SK-N-DZ (cell line): ENCODE results near the gene SEMA6D.
A peak's percentile ranks its signal among the peaks of the same experiment; 100 is the strongest.

Source experiments
- DNase-seq: peaks from one replicate; pipeline ENCODE4 v3.0.0-alpha.2; 2015; ENCODE audit warnings: low spot score

Gene SEMA6D

GRCh38 chr15:47787875-47788274 is 70.6 kb downstream of the SEMA6D start:
- DNase-seq, result peak; percentile 69

GRCh38 chr15:47788685-47789084 is 71.4 kb downstream of the SEMA6D start:
- DNase-seq, result no peak

- no peak for DNase-seq
Measured at GRCh38 chr15:47791161-47791560, 73.9 kb downstream of the SEMA6D start.

- no peak for DNase-seq
Measured at GRCh38 chr15:47792231-47792630, 74.9 kb downstream of the SEMA6D start.

GRCh38 chr15:47794252-47794914 is 77.1 kb downstream of the SEMA6D start:
- no peak for DNase-seq

GRCh38 chr15:47795864-47796263 is 78.6 kb downstream of the SEMA6D start:
- no peak for DNase-seq

- no peak for DNase-seq
Measured at GRCh38 chr15:47796339-47796738, 79.0 kb downstream of the SEMA6D start.

GRCh38 chr15:47796830-47797229 is 79.5 kb downstream of the SEMA6D start:
- DNase-seq, result no peak

GRCh38 chr15:47801522-47801921 is 84.2 kb downstream of the SEMA6D start:
- DNase-seq, result no peak

- DNase-seq, result no peak
Measured at GRCh38 chr15:47802216-47802615, 84.9 kb downstream of the SEMA6D start.

GRCh38 chr15:47803767-47804166 is 86.5 kb downstream of the SEMA6D start:
- DNase-seq, result no peak

- no peak for DNase-seq
Measured at GRCh38 chr15:47804733-47805132, 87.4 kb downstream of the SEMA6D start.

GRCh38 chr15:47806008-47806407 is 88.7 kb downstream of the SEMA6D start:
- DNase-seq, result peak; percentile 81

- no peak for DNase-seq
Measured at GRCh38 chr15:47811172-47811571, 93.9 kb downstream of the SEMA6D start.

GRCh38 chr15:47812470-47812999 is 95.2 kb downstream of the SEMA6D start:
- DNase-seq, result no peak

GRCh38 chr15:47813748-47814384 is 96.6 kb downstream of the SEMA6D start:
- DNase-seq, result no peak

GRCh38 chr15:47814620-47815019 is 97.3 kb downstream of the SEMA6D start:
- no peak for DNase-seq

GRCh38 chr15:47817969-47818548 is 100.8 kb downstream of the SEMA6D start:
- no peak for DNase-seq

GRCh38 chr15:47819158-47819557 is 101.9 kb downstream of the SEMA6D start:
- no peak for DNase-seq

- DNase-seq, result no peak
Measured at GRCh38 chr15:47820057-47820746, 102.9 kb downstream of the SEMA6D start.

GRCh38 chr15:47820747-47821319 is 103.5 kb downstream of the SEMA6D start:
- peak; percentile 56 for DNase-seq

- DNase-seq, result peak; percentile 29
Measured at GRCh38 chr15:47822048-47822447, 104.7 kb downstream of the SEMA6D start.
